Fibroblast of the aortic adventitia (primary cell): ENCODE data around the gene ORC6. TPM values are rescaled to one million over a fixed set of nuclear protein-coding genes. Genes with fewer than 3 reads are reported as not detected.

Source experiments
- DNase-seq: peaks from one replicate; pipeline ENCODE4 v3.0.0-alpha.2; 2010; ENCODE audit warnings: low read depth
- H3K4me3 ChIP-seq: 2 replicates; pipeline ENCODE4 v1.5.1; 2011; ENCODE audit warnings: low read depth, mild to moderate bottlenecking, control low read depth, low read length, moderate library complexity
- total RNA-seq: library from RNA; depleted of rRNA; stranded (reverse); fragments of >200 nt; gene quantifications from 2 replicates; pipeline ENCODE4 v1.2.3, GENCODE V29; 2012; ENCODE audit warnings: low replicate concordance
- TF ChIP-seq, protein P1 (sequence below): IDR thresholded peaks from 2 replicates; pipeline ENCODE4 v1.5.1; 2011; ENCODE audit warnings: mild to moderate bottlenecking, low read length, control low read depth, inconsistent platforms; ENCODE audit not compliant: insufficient read depth

Gene ORC6
- total RNA-seq, 1 donor: 17.2 TPM

DNA sequence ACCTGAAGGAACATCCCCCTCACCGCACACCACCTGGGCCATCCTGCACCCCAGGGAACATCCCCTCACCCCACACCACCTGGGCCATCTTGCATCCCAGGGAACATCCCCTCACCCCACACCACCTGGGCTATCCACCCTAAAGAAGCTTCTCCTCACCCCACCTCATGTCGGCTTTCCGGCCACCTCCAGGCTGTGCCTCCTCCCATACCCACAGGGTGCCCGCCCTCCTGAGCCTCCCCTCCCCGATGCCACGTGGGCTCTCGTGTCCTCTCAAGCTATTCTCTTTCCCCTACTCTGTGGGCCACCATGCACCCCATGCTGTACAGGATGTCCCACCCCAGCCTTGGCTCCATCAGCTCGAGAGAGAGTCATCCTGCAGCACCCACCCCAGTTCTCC, 40.7 kb downstream of the ORC6 start:
- DNase-seq: no peak
- H3K4me3 ChIP-seq: no peak overlapping the region
- TF ChIP-seq, protein P1, sequence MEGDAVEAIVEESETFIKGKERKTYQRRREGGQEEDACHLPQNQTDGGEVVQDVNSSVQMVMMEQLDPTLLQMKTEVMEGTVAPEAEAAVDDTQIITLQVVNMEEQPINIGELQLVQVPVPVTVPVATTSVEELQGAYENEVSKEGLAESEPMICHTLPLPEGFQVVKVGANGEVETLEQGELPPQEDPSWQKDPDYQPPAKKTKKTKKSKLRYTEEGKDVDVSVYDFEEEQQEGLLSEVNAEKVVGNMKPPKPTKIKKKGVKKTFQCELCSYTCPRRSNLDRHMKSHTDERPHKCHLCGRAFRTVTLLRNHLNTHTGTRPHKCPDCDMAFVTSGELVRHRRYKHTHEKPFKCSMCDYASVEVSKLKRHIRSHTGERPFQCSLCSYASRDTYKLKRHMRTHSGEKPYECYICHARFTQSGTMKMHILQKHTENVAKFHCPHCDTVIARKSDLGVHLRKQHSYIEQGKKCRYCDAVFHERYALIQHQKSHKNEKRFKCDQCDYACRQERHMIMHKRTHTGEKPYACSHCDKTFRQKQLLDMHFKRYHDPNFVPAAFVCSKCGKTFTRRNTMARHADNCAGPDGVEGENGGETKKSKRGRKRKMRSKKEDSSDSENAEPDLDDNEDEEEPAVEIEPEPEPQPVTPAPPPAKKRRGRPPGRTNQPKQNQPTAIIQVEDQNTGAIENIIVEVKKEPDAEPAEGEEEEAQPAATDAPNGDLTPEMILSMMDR: no peak

DNA sequence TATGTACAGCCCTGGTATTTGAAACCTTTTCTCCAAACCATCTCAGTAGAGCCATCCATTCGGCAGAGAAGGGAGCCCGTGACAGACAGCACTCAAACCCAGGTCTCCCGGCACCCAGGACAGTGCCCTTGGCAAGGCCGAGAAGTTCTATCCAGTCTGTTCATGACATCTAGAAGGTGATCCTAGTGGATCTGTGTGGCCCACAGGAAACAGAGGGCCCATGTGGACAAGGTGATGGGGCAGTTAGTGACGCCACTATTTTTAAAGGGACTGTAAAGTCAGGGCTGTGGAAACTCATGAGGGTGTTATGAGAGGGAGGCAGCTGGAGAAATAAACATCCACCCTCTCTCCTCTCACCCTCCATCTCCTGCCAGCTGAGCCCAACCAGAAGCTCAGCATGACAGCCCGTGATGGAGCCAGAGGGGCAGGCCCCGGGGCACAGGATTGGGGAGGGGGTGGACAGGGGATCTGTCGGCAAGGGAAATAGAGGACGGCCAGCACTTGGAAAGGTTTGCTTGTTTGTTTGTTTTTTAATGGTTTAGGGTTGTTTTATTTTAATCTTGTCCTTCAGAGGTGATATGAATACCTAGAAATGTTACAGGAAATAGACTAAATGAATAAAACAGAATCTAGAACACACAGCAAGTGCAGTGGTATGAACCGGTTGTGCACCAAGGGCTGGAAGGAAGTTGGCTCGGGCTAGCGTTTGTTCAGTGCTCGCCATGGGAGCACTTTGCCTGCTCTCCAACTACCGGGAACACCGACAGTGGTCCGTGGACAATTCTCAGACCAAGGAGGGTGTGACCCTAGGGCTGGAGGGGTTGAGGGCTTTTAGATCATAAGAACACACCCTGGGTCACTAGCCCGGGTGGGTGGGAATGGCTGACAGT, 41.6 kb downstream of the ORC6 start:
- TF ChIP-seq, protein P1: no peak
- no peak overlapping the region for H3K4me3 ChIP-seq
- DNase-seq: no peak

DNA sequence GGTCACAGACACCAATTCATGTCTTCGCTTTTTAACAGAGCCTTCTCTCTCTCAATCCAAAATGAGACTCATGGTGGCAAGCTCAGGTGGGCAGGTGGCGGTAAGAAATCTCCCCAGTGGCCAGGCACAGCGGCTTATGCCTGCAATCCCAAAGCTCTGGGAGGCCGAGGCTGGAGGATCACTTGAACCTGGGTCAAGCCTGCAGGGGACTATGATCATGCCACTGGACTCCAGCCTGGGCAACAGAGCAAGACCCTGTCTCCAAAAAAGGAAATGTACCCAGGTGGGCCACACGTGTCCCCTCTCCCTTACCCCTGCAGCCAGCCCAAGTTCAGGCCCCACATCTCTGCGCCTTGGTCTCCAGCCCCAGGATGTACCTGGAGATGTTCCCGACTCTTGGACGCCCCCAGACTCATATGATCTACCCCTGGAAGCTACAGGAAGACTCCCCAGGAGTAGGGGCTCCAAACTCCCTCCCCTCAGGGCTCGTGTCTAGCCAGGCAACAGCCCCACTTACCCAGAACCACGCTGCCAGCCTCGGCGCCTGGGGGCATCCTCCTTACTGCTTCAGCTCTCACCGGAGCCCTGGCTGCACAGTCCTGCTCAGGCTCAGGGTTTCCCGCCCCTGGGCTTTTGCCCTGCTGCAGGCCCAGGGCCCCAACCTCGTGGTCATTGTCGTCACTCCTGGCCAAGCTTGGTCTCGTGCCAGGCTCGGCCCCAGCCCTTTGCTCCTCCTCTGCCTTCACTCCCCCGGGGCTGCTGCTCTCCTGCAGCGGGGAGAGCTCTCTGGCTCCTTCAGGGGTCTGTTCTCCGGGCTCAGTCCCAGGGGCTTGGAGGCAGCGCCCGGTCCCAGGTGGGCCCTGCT, 42.5 kb downstream of the ORC6 start:
- no peak for DNase-seq
- TF ChIP-seq, protein P1: no peak
- H3K4me3 ChIP-seq: no peak overlapping the region

DNA sequence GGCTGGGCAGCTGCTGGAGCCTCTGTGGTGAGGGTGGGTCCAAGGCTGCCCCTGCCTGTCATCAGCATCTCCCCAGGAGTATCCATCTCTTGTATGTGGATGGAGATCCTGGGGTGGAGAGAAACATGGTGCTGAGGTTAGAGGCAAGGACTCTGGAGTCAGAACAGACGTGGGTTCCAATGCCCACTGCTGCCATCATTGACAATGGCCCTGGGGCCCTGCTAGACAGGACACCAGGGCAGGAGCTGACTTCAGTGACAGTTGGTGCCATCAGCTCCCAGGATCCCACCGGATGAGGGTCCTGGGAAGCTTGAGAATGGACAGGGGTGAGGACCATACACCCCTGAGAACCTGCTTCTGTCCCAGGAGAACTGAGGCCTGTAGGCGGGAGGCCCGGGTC, 43.1 kb downstream of the ORC6 start:
- DNase-seq: no peak
- TF ChIP-seq, protein P1: no peak

GRCh38 chr16:46733319-46733830, 43.9 kb downstream of the ORC6 start:
- DNase-seq: no peak
- H3K4me3 ChIP-seq: no peak overlapping the region
- TF ChIP-seq, protein P1: no peak

More for the DNA sequence above, 43.1 kb downstream of the ORC6 start:
- no peak overlapping the region for H3K4me3 ChIP-seq

- no peak overlapping the region for H3K4me3 ChIP-seq
- DNase-seq: no peak
- TF ChIP-seq, protein P1: no peak
Measured at GRCh38 chr16:46736695-46737094, 47.2 kb downstream of the ORC6 start.
